Heart right ventricle (tissue), 16 donors: ENCODE measurements around the gene ARGLU1. TPM values are rescaled to one million over a fixed set of nuclear protein-coding genes. Genes with fewer than 3 reads are reported as not detected.

Source experiments
- ATAC-seq, 8 donors: fragments of 200-7000 bp; cut with Tn5 transposase; one replicate each; pipeline ENCODE4 v1.9.1; 2020; ENCODE audit warnings: mild to moderate bottlenecking in 8 of 8, moderate library complexity in 8 of 8, moderate number of reproducible peaks in 1 of 8
- DNase-seq, 2 donors: peaks; one replicate each; pipeline ENCODE4 v3.0.0-alpha.2; 2020
- H3K27ac ChIP-seq, 10 donors: fragments of 200-600 bp; sonication (generic) in 2 of 10; one replicate each; pipeline versions ENCODE4 v1.5.0 to v1.8.0; 2020 to 2022; ENCODE audit warnings: mild to moderate bottlenecking in 3 of 10
- H3K27me3 ChIP-seq, 7 donors: fragments of 200-600 bp; one replicate each; pipeline ENCODE4 v1.8.0; 2021 to 2022; ENCODE audit warnings: mild to moderate bottlenecking in 2 of 7
- H3K36me3 ChIP-seq, 9 donors: fragments of 200-600 bp; sonication (generic) in 1 of 9; one replicate each; pipeline versions ENCODE4 v1.5.0 to v1.8.0; 2020 to 2022; ENCODE audit warnings: mild to moderate bottlenecking in 2 of 9
- H3K4me1 ChIP-seq, 9 donors: fragments of 200-600 bp; sonication (generic) in 1 of 9; one replicate each; pipeline versions ENCODE4 v1.5.0 to v1.8.0; 2020 to 2022; ENCODE audit warnings: mild to moderate bottlenecking in 4 of 9
- H3K4me3 ChIP-seq, 10 donors: fragments of 200-600 bp; sonication (generic) in 2 of 10; one replicate each; pipeline versions ENCODE4 v1.5.0 to v1.8.0; 2020 to 2022; ENCODE audit warnings: mild to moderate bottlenecking in 7 of 10, moderate library complexity in 2 of 10
- H3K9me3 ChIP-seq, 11 donors: fragments of 200-600 bp in 10 of 11; sonication (generic) in 2 of 11; one replicate each; pipeline versions ENCODE4 v1.5.0 to v1.8.0; 2013 to 2022; ENCODE audit warnings: mild to moderate bottlenecking in 2 of 11, control low read depth in 1 of 11, moderate library complexity in 1 of 11
- whole genome bisulfite sequencing, 2 donors: extraction: QIAGEN DNeasy Blood & Tissue Kit; methylation state at CpG; one replicate each; pipeline ENCODE4 v1.1.7; 2013; ENCODE audit warnings: inconsistent platforms in 1 of 2; 5-methylcytosine and 5-hydroxymethylcytosine counted together
- intact Hi-C, 10 donors: fragments of 100-400 bp; cut with DNase I; formaldehyde crosslinking; loops; one replicate each; pipeline versions ENCODE4 v1.11.1 to v1.14.2; 2022
- polyA plus RNA-seq, 2 donors: library from polyadenylated mRNA; stranded (reverse); fragments of 200-250 nt; gene quantifications; one replicate each; pipeline ENCODE4 v1.2.3, GENCODE V29; 2013
- total RNA-seq, 10 donors: library from RNA; stranded (reverse); fragmentation: NEBNext Ultra II Directional in 3 of 10; extraction: Animal tissue kit (Norgen Biotek cat#: 25700) in 3 of 10; gene quantifications; one replicate each; pipeline versions ENCODE4 v1.2.1 to v1.2.4, GENCODE V29; 2021 to 2023
- TF ChIP-seq, protein P1 (sequence below), 9 donors: fragments of 200-600 bp; sonication (generic) in 2 of 9; IDR thresholded peaks; one replicate each; pipeline versions ENCODE4 v1.5.0 to v1.8.0; 2021 to 2022; ENCODE audit warnings: antibody characterized with exemption in 9 of 9, mild to moderate bottlenecking in 5 of 9, moderate library complexity in 1 of 9
- donor health status: Arrhythmogenic right ventricular cardiomyopathy.
- donor health status: ischemic (EF 13 %, LVEDD 7.1; RV severe dilation, severe dysfunction).
- donor health status: healthy with polysubstance abuse.
- donor health status: DM: no; HTN: yes; CAD: no.
- donor health status: DM: no; HTN: no; CAD: no.
- donor health status: ischemic (EF 25% LVEDD 6.9; RV normal size, moderate dysfunction).
- donor health status: ischemic (EF 25% LVEDD 5.7; RV mildly dilated, moderate dysfunction).
- donor health status: healthy.
- donor health status: DM: yes; HTN: yes; CAD: no.
- donor health status: Ischemic cardiomyopathy.
- donor health status: ischemic (EF 35%, LVEDD 5.7; RV mildly dilated, moderate dysfunction).
- donor health status: nonischemic (EF 11% LVEDD 7.7; RV severe dilation, severe dysfunction).
- donor health status: DM: yes; HTN: yes; CAD: no.
- donor health status: PGD.
- donor health status: ischemic (EF 29% LVEDD 5.4; RV normal size, mild dysfunction).
- donor health status: nonischemic (EF 23%, LVEDD 6.1; RV moderate dilation, normal function).

Gene ARGLU1
- total and polyA plus RNA-seq, 12 donors = 19.1 to 148 (median 29.6) TPM

DNA sequence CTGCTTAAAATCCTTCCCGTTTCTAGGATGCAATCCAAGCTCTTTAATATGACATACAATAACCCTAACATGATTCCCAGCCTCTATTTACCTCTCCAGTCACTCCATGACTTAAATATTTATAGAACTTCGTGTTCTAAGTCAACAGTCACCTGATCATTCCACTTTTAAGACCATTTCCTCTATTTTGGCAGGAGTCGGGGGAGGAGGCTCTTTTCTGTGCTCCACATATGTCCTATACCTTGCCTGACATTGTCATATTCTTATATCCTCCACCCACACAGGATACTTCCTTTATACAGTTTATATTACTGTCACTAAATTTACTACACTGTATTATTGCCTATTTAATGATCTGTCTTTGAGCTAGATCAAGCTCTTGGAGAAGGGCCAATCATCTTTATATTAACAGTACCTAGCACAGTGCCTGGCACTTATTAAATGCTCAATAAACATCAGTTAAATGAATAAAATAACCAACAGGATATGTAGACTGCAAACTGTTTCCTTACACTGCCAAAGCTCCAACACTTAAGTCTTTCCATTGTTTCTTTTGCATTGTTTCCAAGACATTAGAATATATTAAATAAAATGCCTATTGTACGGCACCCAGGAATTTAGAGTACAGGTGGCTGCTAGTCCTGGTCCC is 2.7 kb downstream of the ARGLU1 start:
- Histone ChIP-seq H3K36me3 (no peaks in the 10 kb centered on the region), H3K4me3 (peak overlapping the region in 7 of 10 donors; percentile 70 to 96 (median 88)), H3K9me3 (no peaks in the 10 kb centered on the region), H3K4me1 (peaks cover 19 to 78% (median 67%) of the 10 kb centered on the region in 9 donors), H3K27me3 (no peaks in the 10 kb centered on the region), H3K27ac (peak overlapping the region in 3 of 10 donors; percentile 96 to 98 (median 96))
- TF ChIP-seq, protein P1, sequence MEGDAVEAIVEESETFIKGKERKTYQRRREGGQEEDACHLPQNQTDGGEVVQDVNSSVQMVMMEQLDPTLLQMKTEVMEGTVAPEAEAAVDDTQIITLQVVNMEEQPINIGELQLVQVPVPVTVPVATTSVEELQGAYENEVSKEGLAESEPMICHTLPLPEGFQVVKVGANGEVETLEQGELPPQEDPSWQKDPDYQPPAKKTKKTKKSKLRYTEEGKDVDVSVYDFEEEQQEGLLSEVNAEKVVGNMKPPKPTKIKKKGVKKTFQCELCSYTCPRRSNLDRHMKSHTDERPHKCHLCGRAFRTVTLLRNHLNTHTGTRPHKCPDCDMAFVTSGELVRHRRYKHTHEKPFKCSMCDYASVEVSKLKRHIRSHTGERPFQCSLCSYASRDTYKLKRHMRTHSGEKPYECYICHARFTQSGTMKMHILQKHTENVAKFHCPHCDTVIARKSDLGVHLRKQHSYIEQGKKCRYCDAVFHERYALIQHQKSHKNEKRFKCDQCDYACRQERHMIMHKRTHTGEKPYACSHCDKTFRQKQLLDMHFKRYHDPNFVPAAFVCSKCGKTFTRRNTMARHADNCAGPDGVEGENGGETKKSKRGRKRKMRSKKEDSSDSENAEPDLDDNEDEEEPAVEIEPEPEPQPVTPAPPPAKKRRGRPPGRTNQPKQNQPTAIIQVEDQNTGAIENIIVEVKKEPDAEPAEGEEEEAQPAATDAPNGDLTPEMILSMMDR (IDR thresholded peaks at IDR 0.05) = no peak
- intact Hi-C loops = loop anchor here in 4 of 10 donors (5.0 to 10.0 kb wide), 5 partner anchors 57 to 350 kb away; no protein-coding TSS in a partner anchor
- DNase-seq = no peak
- no peak for ATAC-seq
- 41 to 47% methylated on average over 4 of the region's 4 CpGs for WGBS, 2 donors

DNA sequence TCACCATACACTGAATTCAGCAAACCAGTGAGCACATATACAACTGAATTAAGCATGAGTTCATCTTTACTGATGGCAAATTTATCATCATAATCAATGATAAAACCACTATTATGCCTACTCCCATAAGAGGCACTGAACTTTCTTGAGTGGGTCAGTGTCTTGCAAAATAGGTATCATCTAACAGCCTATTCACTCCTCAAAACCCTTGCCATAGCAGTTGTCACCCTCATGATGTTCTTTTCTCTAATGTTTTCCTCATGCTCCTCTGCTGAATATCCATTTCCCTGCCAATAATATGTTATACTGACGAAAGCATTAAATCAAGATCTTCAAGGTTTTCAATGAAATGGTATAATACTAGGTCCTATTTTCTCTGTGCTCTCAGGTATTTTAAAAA is 5.6 kb downstream of the ARGLU1 start:
- Histone ChIP-seq H3K27me3 (no peaks in the 10 kb centered on the region), H3K36me3 (peaks cover 0 to 22% (median 9%) of the 10 kb centered on the region in 9 donors), H3K27ac (peak overlapping the region in 6 of 10 donors; percentile 27 to 61 (median 46)), H3K4me1 (peaks cover 23 to 95% (median 84%) of the 10 kb centered on the region in 9 donors), H3K9me3 (no peaks in the 10 kb centered on the region), H3K4me3 (peak overlapping the region in 1 of 10 donors; percentile 16)
- ATAC-seq = no peak
- no peak for DNase-seq
- WGBS, 2 donors = 65 to 79% methylated on average over 1 of the region's 1 CpG
- TF ChIP-seq, protein P1 (IDR thresholded peaks at IDR 0.05) = no peak
- intact Hi-C loops = loop anchor here in 4 of 10 donors (10.0 kb wide), 4 partner anchors 122 to 352 kb away; no protein-coding TSS in a partner anchor

DNA sequence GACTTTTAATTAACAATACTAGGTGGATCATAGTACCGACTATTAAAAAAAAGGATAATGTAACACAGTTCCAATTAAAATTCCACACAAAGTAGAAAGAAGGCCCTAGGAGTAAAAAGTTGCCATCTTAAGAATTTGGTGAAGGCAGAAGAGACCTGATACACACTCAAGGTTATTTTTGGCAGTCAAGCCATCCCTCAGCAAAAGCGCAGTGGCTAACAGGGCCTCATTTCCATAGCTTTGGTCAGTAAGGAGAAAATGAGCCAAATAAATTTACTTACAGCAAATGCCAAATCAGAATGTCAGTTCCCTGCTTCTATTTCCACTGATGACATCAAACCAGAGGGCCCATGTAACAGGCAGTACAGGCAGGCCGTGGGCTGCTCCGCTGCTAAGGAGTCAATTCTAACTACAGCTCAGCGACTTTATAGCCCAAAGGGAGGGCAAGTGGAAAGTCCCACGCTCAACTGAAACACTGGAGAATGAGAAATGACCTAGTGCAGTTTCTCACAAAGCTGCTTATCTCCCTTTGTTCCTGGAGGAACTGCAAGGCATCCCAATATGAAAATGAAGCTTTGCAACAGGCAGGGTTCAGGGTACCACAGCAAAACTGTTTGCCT is 6.3 kb downstream of the ARGLU1 start:
- peak overlapping the region in 5 of 10 donors; percentile 2 to 31 (median 16) for H3K4me3 ChIP-seq
- ATAC-seq = peak; percentile 67 to 85 (median 82)
- intact Hi-C loops = loop anchor here in 4 of 10 donors (10.0 kb wide), 4 partner anchors 123 to 353 kb away; no protein-coding TSS in a partner anchor

DNA sequence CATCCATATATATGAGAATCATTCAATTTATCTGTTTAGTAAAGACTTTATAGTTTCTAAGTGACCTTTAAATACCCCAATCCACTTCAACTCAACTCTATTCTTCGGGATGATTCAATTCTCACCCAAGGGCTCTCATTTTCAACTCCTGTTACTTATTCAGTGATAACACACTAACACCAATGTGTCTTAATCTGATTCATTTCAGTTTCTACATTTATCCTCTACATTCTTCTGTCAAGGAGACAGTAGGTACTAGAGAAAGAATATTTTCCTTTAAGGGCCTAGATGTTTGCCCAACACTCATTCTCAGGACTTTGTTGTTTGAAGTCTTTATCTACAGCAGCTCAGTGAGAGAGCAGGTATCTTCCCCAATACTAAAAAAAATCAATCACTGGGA is 7.1 kb downstream of the ARGLU1 start:
- H3K27me3 ChIP-seq = no peaks in the 10 kb centered on the region
- H3K9me3 ChIP-seq = no peaks in the 10 kb centered on the region
- no peak for ATAC-seq
- peaks cover 0 to 37% (median 23%) of the 10 kb centered on the region in 9 donors for H3K36me3 ChIP-seq
- 31 to 60% methylated on average over 1 of the region's 1 CpG for WGBS, 2 donors
- TF ChIP-seq, protein P1 (IDR thresholded peaks at IDR 0.05) = no peak
- H3K4me1 ChIP-seq = peaks cover 21 to 97% (median 78%) of the 10 kb centered on the region in 9 donors
- peak overlapping the region in 2 of 10 donors; percentile 40 to 61 for H3K27ac ChIP-seq
- intact Hi-C loops = loop anchor here in 4 of 10 donors (10.0 kb wide), 4 partner anchors 124 to 354 kb away; no protein-coding TSS in a partner anchor
- DNase-seq = no peak
- H3K4me3 ChIP-seq = peak overlapping the region in 1 of 10 donors; percentile 3

More for the DNA sequence above, 6.3 kb downstream of the ARGLU1 start:
- H3K27me3 ChIP-seq = no peaks in the 10 kb centered on the region
- 27% methylated on average over 6 of the region's 6 CpGs for WGBS, 2 donors
- H3K4me1 ChIP-seq = peaks cover 23 to 98% (median 85%) of the 10 kb centered on the region in 9 donors
- peaks cover 0 to 29% (median 15%) of the 10 kb centered on the region in 9 donors for H3K36me3 ChIP-seq
- H3K9me3 ChIP-seq = no peaks in the 10 kb centered on the region
- H3K27ac ChIP-seq = peak overlapping the region in 8 of 10 donors; percentile 27 to 61 (median 46)
- TF ChIP-seq, protein P1 (IDR thresholded peaks at IDR 0.05) = no peak
- peak in 1 of 2 donors; percentile 52 for DNase-seq
